ENCODE measurements around the gene TMEM63C. TPM values are rescaled to one million over a fixed set of nuclear protein-coding genes. Genes with fewer than 3 reads are reported as not detected.
A peak's percentile ranks its signal among the peaks of the same experiment; 100 is the strongest.

Gene TMEM63C
- total RNA-seq, 5 donors from 2014 or later (not counting 1 experiment from before 2014, with no cell fraction given), result 0.76 to 2.6 (median 1.3) TPM

DNA sequence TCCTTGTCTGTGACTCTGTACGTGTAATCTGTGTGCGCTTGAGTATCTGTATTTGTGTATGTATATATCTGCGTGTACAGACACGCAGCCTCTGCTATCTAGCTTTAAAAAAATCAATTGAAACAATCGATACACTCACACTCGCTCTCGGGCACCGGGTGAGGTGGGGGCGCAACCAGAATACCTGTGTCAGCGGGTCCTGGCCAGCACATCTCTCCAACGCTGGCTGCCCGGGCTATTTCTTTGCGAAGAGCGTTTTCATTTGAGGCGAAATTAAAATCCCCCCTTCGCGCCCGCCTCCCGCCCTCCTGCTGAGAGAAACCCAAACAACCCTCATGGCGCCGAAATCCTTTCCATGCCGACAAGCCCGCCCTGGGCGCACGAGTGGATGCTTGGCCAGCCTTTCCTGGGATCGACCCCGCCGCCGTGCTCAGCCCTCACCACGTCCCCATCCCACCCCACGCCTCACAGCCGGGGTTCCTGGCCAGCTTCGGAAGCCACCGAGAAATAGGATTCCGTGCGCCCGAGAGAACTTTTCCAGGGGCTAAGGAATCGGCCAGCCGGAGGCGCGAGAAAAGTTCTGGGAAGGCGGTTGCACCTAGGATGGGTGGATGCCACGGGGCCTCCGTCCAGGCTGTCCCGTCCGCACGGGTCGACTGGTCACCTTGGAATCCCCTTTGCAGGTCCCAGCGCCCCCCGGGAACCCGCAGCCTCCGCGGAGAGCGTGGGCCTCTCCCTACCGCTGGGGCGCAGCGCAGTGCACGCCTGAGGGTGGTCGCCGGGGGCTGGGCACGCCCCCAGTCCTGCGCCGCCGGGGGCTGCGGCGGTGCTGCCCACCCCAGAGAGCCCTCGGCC lies 41.0 kb upstream of the TMEM63C start:
- Histone ChIP-seq H3K9me3 (no peaks in the 10 kb centered on the region), H3K27ac (ENCODE audit: low read length) (no peak overlapping the region), H3K27me3 (replicated peaks in 1 of 2; ENCODE audit: control insufficient read depth in 2 of 2, extremely low read depth in 1 of 2, insufficient read depth in 2 of 2, low read length in 1 of 2) (peaks cover 14 to 68% of the 10 kb centered on the region in 2 experiments), H3K36me3 (ENCODE audit: control insufficient read depth in 2 of 2, extremely low read depth in 1 of 2, insufficient read depth in 1 of 2, low read length in 1 of 2) (no peaks in the 10 kb centered on the region), H3K4me3 (ENCODE audit: control insufficient read depth in 1 of 2, extremely low read depth in 1 of 2, low read length in 1 of 2) (no peak overlapping the region), H3K4me1 (ENCODE audit: control insufficient read depth in 1 of 2, extremely low read depth in 1 of 2, insufficient read depth in 2 of 2, low read length in 2 of 2) (peaks cover 0 to 26% of the 10 kb centered on the region in 2 experiments)
- POLR2A ChIA-PET, result no interaction called here
- peaks cover 25 to 28% (median 26%) of the 10 kb centered on the region in 3 donors for H3K4me1 Mint-ChIP-seq
- no peak overlapping the region for H3K27ac Mint-ChIP-seq
- DNase-seq (no peak), ATAC-seq (replicated peaks in 1 of 4) (no peak)
- no peaks in the 10 kb centered on the region for H3K36me3 Mint-ChIP-seq
- WGBS (ENCODE audit: insufficient coverage), result 4% methylated on average over 64 of the region's 67 CpGs
- no peaks in the 10 kb centered on the region for H3K9me3 Mint-ChIP-seq
- CTCF ChIA-PET, result no interaction called here
- H3K27me3 Mint-ChIP-seq, result peaks cover 66 to 84% of the 10 kb centered on the region in 2 donors
- peak overlapping the region; percentile 45 to 67 (median 60) for H3K4me3 Mint-ChIP-seq

DNA sequence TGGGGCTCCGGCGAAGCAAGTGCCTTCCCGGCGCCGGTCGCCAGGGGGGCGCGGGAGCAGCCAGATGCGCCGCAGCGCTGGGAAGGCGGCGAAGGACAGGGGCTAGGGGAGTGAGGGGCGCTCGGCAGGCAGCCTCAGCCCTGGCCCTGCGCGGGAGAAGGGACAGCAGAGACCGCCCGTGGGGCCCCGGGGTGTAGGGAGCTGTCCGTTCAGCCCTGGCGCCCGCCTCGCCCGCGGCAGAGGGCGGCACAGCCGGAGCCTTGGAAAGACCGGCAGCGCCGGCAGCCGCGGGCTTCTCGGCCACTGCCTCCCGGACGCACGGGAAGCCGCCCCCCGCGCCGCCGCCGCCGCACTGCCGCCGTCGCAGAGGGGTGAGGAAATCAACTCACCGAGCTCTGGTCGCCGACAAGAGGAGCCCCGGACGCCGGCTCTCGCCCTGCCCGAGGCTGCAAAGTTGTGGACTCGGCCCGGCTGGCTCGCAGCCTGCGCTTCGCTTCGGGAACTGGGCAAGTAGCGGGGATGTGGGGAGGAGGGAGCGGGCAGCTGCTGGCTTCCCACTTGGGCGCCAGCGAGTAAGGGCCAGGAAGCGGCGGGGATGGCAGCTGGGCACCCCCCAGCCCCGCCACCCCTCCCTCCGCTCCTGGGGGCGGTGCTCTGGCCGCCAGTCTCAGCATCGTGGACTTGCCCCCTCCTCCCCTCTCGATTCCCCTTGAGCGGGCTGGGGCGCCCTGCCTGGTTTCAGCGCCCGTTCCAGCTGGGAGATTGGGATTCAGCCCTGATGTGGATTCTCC lies 40.2 kb upstream of the TMEM63C start, which contains the start of gene ZDHHC22:
TSS of gene ZDHHC22 (minus strand) at position 578 of the 791 bp plus-strand sequence. CDS start 2,053 bp downstream, outside the sequence.
- Histone ChIP-seq H3K36me3 (ENCODE audit: control insufficient read depth in 2 of 2, extremely low read depth in 1 of 2, insufficient read depth in 1 of 2, low read length in 1 of 2) (no peaks in the 10 kb centered on the region), H3K27me3 (replicated peaks in 1 of 2; ENCODE audit: control insufficient read depth in 2 of 2, extremely low read depth in 1 of 2, insufficient read depth in 2 of 2, low read length in 1 of 2) (peaks cover 16 to 74% of the 10 kb centered on the region in 2 experiments), H3K4me1 (ENCODE audit: control insufficient read depth in 1 of 2, extremely low read depth in 1 of 2, insufficient read depth in 2 of 2, low read length in 2 of 2) (peaks cover 0 to 26% of the 10 kb centered on the region in 2 experiments), H3K27ac (ENCODE audit: low read length) (no peak within 1 kb of the TSS), H3K9me3 (no peaks in the 10 kb centered on the region), H3K4me3 (ENCODE audit: control insufficient read depth in 1 of 2, extremely low read depth in 1 of 2, low read length in 1 of 2) (no peak within 1 kb of the TSS)
- ATAC-seq (replicated peaks in 1 of 4) (peak in 2 of 4 experiments; percentile 13 to 31), DNase-seq (no peak)
- no peaks in the 10 kb centered on the region for H3K9me3 Mint-ChIP-seq
- H3K4me1 Mint-ChIP-seq, result peaks cover 25 to 28% (median 26%) of the 10 kb centered on the region in 3 donors
- no peak within 1 kb of the TSS for H3K27ac Mint-ChIP-seq
- H3K27me3 Mint-ChIP-seq, result peaks cover 69 to 85% of the 10 kb centered on the region in 2 donors
- ChIA-PET POLR2A (no interaction called here), CTCF (interaction anchor here in 1 of 2 donors (0.6 kb wide), 1 partner anchor 9 kb away, joined by 3 read pairs; no protein-coding TSS in a partner anchor)
- peak within 1 kb of the TSS; percentile 25 to 69 (median 60) for H3K4me3 Mint-ChIP-seq
- WGBS (ENCODE audit: insufficient coverage), result under 1% methylated on average over 65 of the region's 77 CpGs
- H3K36me3 Mint-ChIP-seq, result no peaks in the 10 kb centered on the region

DNA sequence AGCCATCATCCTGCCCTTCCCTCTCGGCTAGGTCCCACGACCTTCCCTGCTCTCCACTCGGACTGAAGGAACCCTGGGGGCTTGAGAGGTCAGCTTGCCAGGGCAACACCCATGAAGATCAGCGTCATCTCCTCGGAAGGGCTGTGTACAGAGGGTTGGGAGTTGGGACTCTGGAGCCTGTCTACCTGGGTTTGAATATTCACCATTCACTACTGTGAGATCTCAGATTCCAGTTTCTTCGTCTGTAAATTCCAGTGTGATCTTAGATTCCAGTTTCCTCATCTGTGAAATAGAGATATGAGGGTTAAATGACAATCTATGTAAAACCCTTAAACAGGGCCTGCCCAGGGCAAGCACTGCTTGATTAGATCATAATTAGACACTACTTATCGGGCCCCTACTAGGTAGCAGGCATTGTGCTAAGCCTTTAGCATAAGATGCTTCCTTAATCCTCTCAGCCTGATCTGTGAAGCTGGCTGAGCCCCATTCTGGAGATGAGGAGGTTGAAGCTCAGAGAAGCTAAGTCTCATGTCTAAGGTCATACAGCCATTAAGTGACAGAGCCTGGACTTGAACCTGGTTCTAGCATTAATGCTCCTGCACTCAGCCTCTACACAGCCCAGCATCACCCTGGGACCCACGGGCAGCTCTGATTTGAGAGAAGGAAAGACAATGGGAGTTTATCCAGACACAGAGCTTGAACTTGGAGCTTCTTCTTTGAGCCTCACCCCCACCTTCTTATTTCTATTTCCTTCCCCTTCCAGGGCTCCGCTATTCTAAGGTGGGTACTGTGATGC lies 39.4 kb upstream of the TMEM63C start:
- no peaks in the 10 kb centered on the region for H3K9me3 ChIP-seq
- POLR2A ChIA-PET, result interaction anchor here in 1 of 2 donors (0.5 kb wide), 1 partner anchor 255 kb away, joined by 4 read pairs; no protein-coding TSS in a partner anchor
- CTCF ChIA-PET, result interaction anchor here in 1 of 2 donors (0.6 kb wide), 1 partner anchor 10 kb away, joined by 3 read pairs; no protein-coding TSS in a partner anchor
- DNase-seq (no peak), ATAC-seq (replicated peaks in 1 of 4) (no peak)
- H3K27ac ChIP-seq (ENCODE audit: low read length), result no peak overlapping the region
- peaks cover 0 to 26% of the 10 kb centered on the region in 2 experiments for H3K4me1 ChIP-seq (ENCODE audit: control insufficient read depth in 1 of 2, extremely low read depth in 1 of 2, insufficient read depth in 2 of 2, low read length in 2 of 2)
- Mint-ChIP-seq H3K9me3 (no peaks in the 10 kb centered on the region), H3K27me3 (peaks cover 69 to 85% of the 10 kb centered on the region in 2 donors), H3K4me1 (peaks cover 25 to 28% (median 26%) of the 10 kb centered on the region in 3 donors), H3K27ac (no peak overlapping the region), H3K4me3 (peak overlapping the region; percentile 25 to 69 (median 44)), H3K36me3 (no peaks in the 10 kb centered on the region)
- no CpG with 5 or more reads among the region's 9 CpGs for WGBS (ENCODE audit: insufficient coverage)
- H3K36me3 ChIP-seq (ENCODE audit: control insufficient read depth in 2 of 2, extremely low read depth in 1 of 2, insufficient read depth in 1 of 2, low read length in 1 of 2), result no peaks in the 10 kb centered on the region
- peaks cover 18 to 72% of the 10 kb centered on the region in 2 experiments for H3K27me3 ChIP-seq (replicated peaks in 1 of 2; ENCODE audit: control insufficient read depth in 2 of 2, extremely low read depth in 1 of 2, insufficient read depth in 2 of 2, low read length in 1 of 2)
- H3K4me3 ChIP-seq (ENCODE audit: control insufficient read depth in 1 of 2, extremely low read depth in 1 of 2, low read length in 1 of 2), result no peak overlapping the region

DNA sequence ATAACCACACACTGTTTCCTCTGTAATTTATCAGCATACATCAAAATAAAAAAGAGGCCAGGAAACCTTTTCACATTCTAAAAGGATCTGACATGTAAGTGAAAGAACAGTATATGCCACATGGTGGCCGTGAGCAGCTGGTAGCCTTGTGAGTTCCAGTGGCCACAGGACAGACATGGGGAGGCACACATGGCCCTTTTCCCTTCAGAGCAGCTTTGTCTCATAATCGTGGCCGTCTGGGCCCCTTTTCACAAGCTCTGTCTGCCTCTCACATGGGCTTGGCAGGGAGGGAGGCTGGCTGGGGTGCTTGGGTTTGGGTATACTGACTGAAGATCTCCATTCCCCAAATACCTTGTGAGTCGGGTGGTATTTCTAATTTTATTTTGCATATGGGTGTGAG lies 38.5 kb upstream of the TMEM63C start:
- no peaks in the 10 kb centered on the region for H3K36me3 Mint-ChIP-seq
- Histone ChIP-seq H3K27me3 (replicated peaks in 1 of 2; ENCODE audit: control insufficient read depth in 2 of 2, extremely low read depth in 1 of 2, insufficient read depth in 2 of 2, low read length in 1 of 2) (peaks cover 20 to 67% of the 10 kb centered on the region in 2 experiments), H3K36me3 (ENCODE audit: control insufficient read depth in 2 of 2, extremely low read depth in 1 of 2, insufficient read depth in 1 of 2, low read length in 1 of 2) (no peaks in the 10 kb centered on the region), H3K9me3 (no peaks in the 10 kb centered on the region), H3K27ac (ENCODE audit: low read length) (no peak overlapping the region), H3K4me1 (ENCODE audit: control insufficient read depth in 1 of 2, extremely low read depth in 1 of 2, insufficient read depth in 2 of 2, low read length in 2 of 2) (peaks cover 0 to 26% of the 10 kb centered on the region in 2 experiments), H3K4me3 (ENCODE audit: control insufficient read depth in 1 of 2, extremely low read depth in 1 of 2, low read length in 1 of 2) (no peak overlapping the region)
- 5% methylated on average over 2 of the region's 4 CpGs for WGBS (ENCODE audit: insufficient coverage)
- no peak overlapping the region for H3K27ac Mint-ChIP-seq
- no peak overlapping the region for H3K4me3 Mint-ChIP-seq
- POLR2A ChIA-PET, result no interaction called here
- H3K27me3 Mint-ChIP-seq, result peaks cover 65 to 78% of the 10 kb centered on the region in 2 donors
- H3K9me3 Mint-ChIP-seq, result no peaks in the 10 kb centered on the region
- CTCF ChIA-PET, result no interaction called here
- peaks cover 25 to 28% (median 26%) of the 10 kb centered on the region in 3 donors for H3K4me1 Mint-ChIP-seq
- ATAC-seq (replicated peaks in 1 of 4) (no peak), DNase-seq (no peak)

DNA sequence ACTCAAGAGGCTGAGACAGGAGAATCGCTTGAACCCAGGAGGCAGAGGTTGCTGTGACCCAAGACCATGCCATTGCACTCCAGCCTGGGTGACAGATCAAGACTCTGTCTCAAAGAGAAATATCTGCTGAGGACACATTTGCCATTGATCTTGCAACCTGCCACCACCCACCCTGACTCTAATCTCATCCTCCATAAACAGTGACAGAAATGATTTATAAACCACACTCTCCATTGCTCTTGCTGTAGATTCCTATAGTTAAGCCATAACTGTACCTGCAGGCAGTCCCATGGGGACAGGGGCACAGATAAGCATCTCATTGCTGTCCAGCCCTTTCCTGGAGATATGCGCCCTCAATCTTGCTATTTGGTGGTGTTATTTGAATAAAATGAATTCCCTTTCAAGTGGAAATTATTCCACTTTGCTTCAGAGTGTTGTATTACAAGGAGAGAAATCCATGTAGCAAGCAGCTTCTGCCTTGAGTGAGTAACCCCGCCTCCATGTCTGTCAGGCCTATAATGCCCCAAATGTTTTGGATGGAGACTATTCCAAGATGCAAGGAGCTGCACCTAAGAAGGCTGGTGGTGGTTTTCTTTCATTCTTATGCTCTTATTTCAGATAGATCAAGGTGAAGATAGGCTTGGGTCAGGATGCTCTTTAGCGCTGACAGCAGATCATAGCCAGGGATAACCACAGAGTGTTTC lies 37.0 kb upstream of the TMEM63C start:
- Histone ChIP-seq H3K27me3 (replicated peaks in 1 of 2; ENCODE audit: control insufficient read depth in 2 of 2, extremely low read depth in 1 of 2, insufficient read depth in 2 of 2, low read length in 1 of 2) (peaks cover 18 to 56% of the 10 kb centered on the region in 2 experiments), H3K27ac (ENCODE audit: low read length) (no peak overlapping the region), H3K9me3 (no peaks in the 10 kb centered on the region), H3K36me3 (ENCODE audit: control insufficient read depth in 2 of 2, extremely low read depth in 1 of 2, insufficient read depth in 1 of 2, low read length in 1 of 2) (no peaks in the 10 kb centered on the region), H3K4me3 (ENCODE audit: control insufficient read depth in 1 of 2, extremely low read depth in 1 of 2, low read length in 1 of 2) (no peak overlapping the region), H3K4me1 (ENCODE audit: control insufficient read depth in 1 of 2, extremely low read depth in 1 of 2, insufficient read depth in 2 of 2, low read length in 2 of 2) (peaks cover 0 to 20% of the 10 kb centered on the region in 2 experiments)
- POLR2A ChIA-PET, result no interaction called here
- CTCF ChIA-PET, result interaction anchor here in 1 of 2 donors (0.6 kb wide), 1 partner anchor 358 kb away, joined by 4 read pairs; no protein-coding TSS in a partner anchor
- Mint-ChIP-seq H3K4me3 (no peak overlapping the region), H3K4me1 (peaks cover 15 to 17% (median 17%) of the 10 kb centered on the region in 3 donors), H3K36me3 (no peaks in the 10 kb centered on the region), H3K27ac (no peak overlapping the region), H3K27me3 (peaks cover 60 to 72% of the 10 kb centered on the region in 2 donors), H3K9me3 (no peaks in the 10 kb centered on the region)
- WGBS (ENCODE audit: insufficient coverage), result 50% methylated on average over 1 of the region's 4 CpGs
- ATAC-seq (replicated peaks in 1 of 4) (no peak), DNase-seq (no peak)

Data from T-cell (primary cell).